Erythroblast (primary cell): ENCODE results near the gene TALDO1.

Source experiments
- DNase-seq, 2 experiments: peaks; one replicate each; lab custom pipeline; 2025; lab: John Stamatoyannopoulos, UW
- GATA1 ChIP-seq: IDR thresholded peaks from 2 replicates; pipeline ENCODE4 v1.6.1; 2011; ENCODE audit warnings: low read depth, mild to moderate bottlenecking, control low read depth, low read length, moderate library complexity
- POLR2A ChIP-seq: IDR thresholded peaks from 2 replicates; pipeline ENCODE4 v1.6.1; 2011; ENCODE audit warnings: mild to moderate bottlenecking, low read length

The TALDO1 gene

GRCh38 chr11:795634-796564 lies 48.6 kb downstream of the TALDO1 start:
- TF ChIP-seq POLR2A (no peak), GATA1 (no peak)
- peak; percentile 83 to 90 for DNase-seq

- no peak for DNase-seq
- no peak for TF ChIP-seq POLR2A
- TF ChIP-seq GATA1: no peak
These were observed 49.5 kb downstream of the TALDO1 start for GRCh38 chr11:796565-797295.

- peak; percentile 78 to 80 for DNase-seq
- TF ChIP-seq GATA1: no peak
- TF ChIP-seq POLR2A: peak; percentile 29
These were observed 50.2 kb downstream of the TALDO1 start for GRCh38 chr11:797296-798092.

GRCh38 chr11:798093-798713 lies 50.9 kb downstream of the TALDO1 start, which contains the start of gene SLC25A22:
SLC25A22 (minus strand) TSS chr11:798281; CDS start chr11:795006, 3,275 bp downstream.
- peak; percentile 86 to 93 for DNase-seq

GRCh38 chr11:799641-800316 lies 52.5 kb downstream of the TALDO1 start:
- TF ChIP-seq GATA1 (no peak), POLR2A (no peak)
- no peak for DNase-seq

More at GRCh38 chr11:798093-798713, 50.9 kb downstream of the TALDO1 start, which contains the start of gene SLC25A22:
- peak; percentile 33 for TF ChIP-seq POLR2A
- no peak for TF ChIP-seq GATA1

GRCh38 chr11:800473-800872 lies 53.2 kb downstream of the TALDO1 start:
- TF ChIP-seq POLR2A: no peak
- TF ChIP-seq GATA1: no peak
- DNase-seq: no peak

- no peak for DNase-seq
These were observed 54.0 kb downstream of the TALDO1 start for GRCh38 chr11:801097-801780.

GRCh38 chr11:802018-802617 lies 54.9 kb downstream of the TALDO1 start:
- DNase-seq: no peak
- TF ChIP-seq POLR2A (no peak), GATA1 (no peak)

More at GRCh38 chr11:801097-801780, 54.0 kb downstream of the TALDO1 start:
- TF ChIP-seq POLR2A (no peak), GATA1 (no peak)

- no peak for DNase-seq
- TF ChIP-seq GATA1: no peak
- TF ChIP-seq POLR2A: no peak
These were observed 55.6 kb downstream of the TALDO1 start for GRCh38 chr11:802693-803466.

- DNase-seq: no peak
- no peak for TF ChIP-seq GATA1
- TF ChIP-seq POLR2A: no peak
These were observed 56.1 kb downstream of the TALDO1 start for GRCh38 chr11:803467-803742.
